IPS-18a (cell line): ENCODE results near the gene SLC35G1.

Experiments used
- H3K27ac ChIP-seq: one replicate; pipeline ENCODE4 v1.5.1; 2013; ENCODE audit warnings: low read length
- H3K27me3 ChIP-seq: one replicate; pipeline ENCODE4 v1.6.1; 2013; ENCODE audit warnings: mild to moderate bottlenecking, low read length; ENCODE audit not compliant: control insufficient read depth, insufficient read depth
- H3K36me3 ChIP-seq: one replicate; pipeline ENCODE4 v1.6.1; 2013; ENCODE audit warnings: low read depth, low read length; ENCODE audit not compliant: control insufficient read depth
- H3K4me1 ChIP-seq: one replicate; pipeline ENCODE4 v1.6.1; 2013; ENCODE audit warnings: low read depth, low read length; ENCODE audit not compliant: control insufficient read depth
- H3K4me3 ChIP-seq: one replicate; pipeline ENCODE4 v1.5.1; 2013; ENCODE audit warnings: low read length
- H3K9ac ChIP-seq: one replicate; pipeline ENCODE4 v1.6.1; 2013; ENCODE audit warnings: mild to moderate bottlenecking, low read length, moderate library complexity
- H3K9me3 ChIP-seq: one replicate; pipeline ENCODE4 v1.6.1; 2013; ENCODE audit warnings: low read depth, low read length; ENCODE audit not compliant: control insufficient read depth

SLC35G1 gene, protein sequence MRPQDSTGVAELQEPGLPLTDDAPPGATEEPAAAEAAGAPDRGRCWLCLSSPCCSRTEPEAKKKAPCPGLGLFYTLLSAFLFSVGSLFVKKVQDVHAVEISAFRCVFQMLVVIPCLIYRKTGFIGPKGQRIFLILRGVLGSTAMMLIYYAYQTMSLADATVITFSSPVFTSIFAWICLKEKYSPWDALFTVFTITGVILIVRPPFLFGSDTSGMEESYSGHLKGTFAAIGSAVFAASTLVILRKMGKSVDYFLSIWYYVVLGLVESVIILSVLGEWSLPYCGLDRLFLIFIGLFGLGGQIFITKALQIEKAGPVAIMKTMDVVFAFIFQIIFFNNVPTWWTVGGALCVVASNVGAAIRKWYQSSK

DNA sequence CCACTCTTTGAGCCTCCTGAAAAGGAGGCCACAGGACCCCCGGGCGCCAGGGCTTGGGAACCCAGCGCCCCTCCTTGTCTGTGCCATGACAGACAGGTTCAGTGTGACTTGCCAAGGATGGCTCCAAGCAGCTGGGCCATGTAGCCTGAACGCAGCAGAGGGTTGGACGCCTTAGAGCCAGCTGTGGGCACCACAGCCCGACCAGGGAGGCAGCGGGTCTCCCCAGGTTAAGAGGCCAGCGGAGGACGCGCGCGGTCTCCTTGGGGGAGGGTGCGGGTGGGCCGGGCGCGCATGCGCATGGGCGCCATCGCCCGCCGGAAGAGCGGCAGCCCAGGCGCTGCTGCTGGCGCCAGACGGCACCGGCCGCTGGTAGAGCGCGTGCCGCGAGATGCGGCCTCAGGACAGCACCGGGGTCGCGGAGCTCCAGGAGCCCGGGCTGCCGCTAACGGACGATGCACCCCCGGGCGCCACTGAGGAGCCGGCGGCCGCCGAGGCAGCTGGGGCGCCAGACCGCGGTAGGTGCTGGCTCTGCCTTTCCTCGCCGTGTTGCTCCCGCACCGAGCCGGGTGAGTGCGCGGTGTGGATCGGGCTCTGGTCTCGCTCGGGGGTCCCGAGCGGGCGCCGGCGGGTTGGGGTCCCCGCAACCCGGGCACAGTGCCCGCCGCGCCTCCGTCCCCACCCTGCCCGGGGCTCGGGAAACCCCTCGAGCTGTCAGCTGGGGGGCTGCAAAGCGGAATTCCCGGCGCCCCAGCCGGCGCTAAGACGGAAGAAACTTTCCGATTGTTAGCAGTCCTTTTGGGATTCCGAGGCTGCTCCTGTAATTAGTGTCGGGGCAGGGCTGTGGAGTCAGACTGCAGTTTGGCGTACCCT lies at the start of gene SLC35G1:
SLC35G1 (plus strand) TSS at position 333 of the 870 bp plus-strand sequence; CDS start at position 389, 56 bp downstream.
- peaks cover 19% of the 10 kb centered on the region for H3K4me1 ChIP-seq
- H3K9ac ChIP-seq, result peak within 1 kb of the TSS; percentile 60
- H3K4me3 ChIP-seq, result peak within 1 kb of the TSS; percentile 84
- no peaks in the 10 kb centered on the region for H3K36me3 ChIP-seq
- H3K27me3 ChIP-seq, result peaks cover 36% of the 10 kb centered on the region
- no peaks in the 10 kb centered on the region for H3K9me3 ChIP-seq
- H3K27ac ChIP-seq, result no peak within 1 kb of the TSS

DNA sequence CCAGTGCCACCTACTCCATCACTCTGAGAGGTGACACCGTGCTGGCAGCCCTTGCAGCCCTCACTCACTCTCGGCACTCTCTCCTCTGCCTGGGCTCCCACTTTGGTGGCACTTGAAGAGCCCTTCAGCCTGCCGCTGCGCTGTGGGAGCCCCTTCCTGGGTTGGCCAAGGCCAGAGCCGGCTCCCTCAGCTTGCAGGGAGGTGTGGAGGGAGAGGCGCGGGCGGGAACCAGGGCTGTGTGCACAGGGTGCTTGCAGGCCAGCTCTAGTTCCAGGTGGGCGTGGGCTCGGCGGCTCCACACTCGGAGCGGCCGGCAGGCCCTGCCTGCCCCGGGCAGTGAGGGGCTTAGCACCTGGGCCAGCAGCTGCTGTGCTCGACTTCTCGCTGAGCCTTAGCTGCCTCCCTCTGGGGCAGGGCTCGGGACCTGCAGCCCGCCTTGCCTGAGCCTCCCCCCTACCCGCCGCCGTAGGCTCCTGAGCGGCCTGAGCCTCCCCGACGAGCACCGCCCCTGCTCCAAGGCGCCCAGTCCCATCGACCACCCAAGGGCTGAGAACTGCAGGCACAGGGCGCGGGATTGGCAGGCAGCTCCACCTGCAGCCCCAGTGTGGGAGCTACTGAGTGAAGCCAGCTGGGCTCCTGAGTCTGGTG lies 48.7 kb upstream of the SLC35G1 start:
- Histone ChIP-seq H3K36me3 (no peaks in the 10 kb centered on the region), H3K27me3 (peaks cover 99% of the 10 kb centered on the region)

DNA sequence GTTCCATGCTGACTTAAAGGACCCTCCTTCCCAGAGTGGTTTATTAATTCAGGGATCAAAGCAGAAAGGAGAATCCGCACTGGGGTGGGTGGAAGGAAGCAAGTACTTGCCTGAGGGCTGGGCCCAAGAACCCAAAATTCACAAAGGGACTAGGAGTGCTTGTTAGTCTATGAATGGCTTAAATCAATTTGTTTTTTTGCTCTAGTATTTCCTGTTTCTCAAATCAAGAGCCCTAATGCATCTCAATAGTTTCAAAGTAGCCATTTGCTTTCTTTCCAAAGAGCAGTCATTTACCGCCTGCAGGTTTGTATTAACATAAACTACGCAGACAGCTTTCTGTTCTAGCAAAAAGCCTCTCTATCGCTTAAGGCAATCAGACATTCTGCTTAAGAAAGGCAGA lies 44.2 kb upstream of the SLC35G1 start:
- H3K27me3 ChIP-seq, result peaks cover 87% of the 10 kb centered on the region
- no peaks in the 10 kb centered on the region for H3K9me3 ChIP-seq
- H3K4me1 ChIP-seq, result peaks cover 21% of the 10 kb centered on the region
- no peak overlapping the region for H3K27ac ChIP-seq
- no peak overlapping the region for H3K9ac ChIP-seq
- no peak overlapping the region for H3K4me3 ChIP-seq
- no peaks in the 10 kb centered on the region for H3K36me3 ChIP-seq

More for the DNA sequence above, 48.7 kb upstream of the SLC35G1 start:
- Histone ChIP-seq H3K9ac (no peak overlapping the region), H3K4me3 (no peak overlapping the region), H3K4me1 (peaks cover 21% of the 10 kb centered on the region), H3K9me3 (no peaks in the 10 kb centered on the region), H3K27ac (no peak overlapping the region)

DNA sequence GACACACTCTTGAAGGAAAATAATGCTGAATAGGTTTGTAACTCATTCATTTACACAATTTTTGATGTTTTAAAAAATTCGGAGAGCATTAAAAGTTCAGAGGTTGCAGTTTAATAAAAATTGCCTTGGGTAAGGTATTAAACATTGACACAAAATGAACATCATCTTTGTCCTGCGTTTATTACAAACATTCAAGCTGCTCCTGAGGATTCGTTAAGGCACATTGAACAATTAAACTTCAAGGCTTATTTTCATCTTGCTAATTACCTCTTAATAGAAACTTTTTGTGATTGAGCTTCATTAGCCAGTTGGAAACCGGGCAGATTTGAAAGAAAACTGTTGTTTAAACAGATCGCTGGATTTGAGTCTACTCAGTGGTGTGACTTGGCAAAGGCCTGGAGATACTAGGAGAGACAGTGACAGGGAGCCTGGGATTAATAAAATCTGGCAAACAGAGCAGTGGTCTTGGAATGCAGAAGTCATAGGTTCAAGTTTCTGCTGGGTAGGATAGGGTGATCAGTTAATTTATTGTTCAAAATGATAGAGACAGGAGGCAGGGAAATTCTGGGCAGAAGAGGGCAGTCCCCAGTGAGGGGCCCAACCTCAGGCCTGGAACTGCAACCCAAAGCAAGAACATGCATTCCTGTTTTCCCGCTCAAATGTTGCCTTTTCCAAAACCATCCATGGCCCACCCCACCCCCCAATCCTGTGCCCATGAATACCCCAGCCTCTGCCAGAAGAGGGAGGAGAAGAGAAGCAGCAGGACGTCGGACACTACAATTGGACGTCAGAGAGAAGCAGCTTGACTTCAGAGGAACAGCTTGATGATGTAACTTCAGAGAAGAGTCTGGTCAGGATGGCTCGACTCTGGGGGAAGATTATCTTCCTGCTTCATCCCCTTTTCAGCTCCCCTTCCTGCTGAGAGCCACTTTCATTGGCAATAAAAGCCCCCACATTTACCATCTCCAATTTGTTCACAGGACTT lies 43.5 kb upstream of the SLC35G1 start:
- Histone ChIP-seq H3K9me3 (no peaks in the 10 kb centered on the region), H3K27ac (no peak overlapping the region), H3K4me1 (peaks cover 21% of the 10 kb centered on the region), H3K36me3 (no peaks in the 10 kb centered on the region), H3K9ac (no peak overlapping the region), H3K27me3 (peaks cover 79% of the 10 kb centered on the region), H3K4me3 (no peak overlapping the region)

DNA sequence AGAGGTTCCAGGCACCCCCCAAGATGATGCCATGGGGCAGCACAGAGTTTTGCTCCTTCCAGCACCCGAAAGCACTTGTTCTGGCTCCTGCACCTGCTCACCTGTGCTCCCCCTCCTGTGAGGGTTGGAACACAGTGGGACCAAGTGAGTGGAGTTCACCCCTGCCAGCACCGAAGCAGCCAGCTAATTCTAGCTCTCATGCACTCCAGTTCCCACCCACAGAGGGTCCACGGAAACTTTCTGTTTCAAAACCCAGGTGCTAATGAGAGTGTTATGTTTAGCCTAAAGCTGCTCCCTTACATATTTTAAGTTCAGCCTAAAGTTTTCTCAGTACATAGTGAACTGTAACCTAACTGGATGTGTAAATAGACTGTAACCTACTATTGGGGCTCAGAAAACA lies 42.6 kb upstream of the SLC35G1 start:
- H3K27me3 ChIP-seq, result peaks cover 71% of the 10 kb centered on the region
- H3K4me1 ChIP-seq, result peaks cover 21% of the 10 kb centered on the region
- no peak overlapping the region for H3K9ac ChIP-seq
- H3K36me3 ChIP-seq, result no peaks in the 10 kb centered on the region
- no peak overlapping the region for H3K27ac ChIP-seq
- no peaks in the 10 kb centered on the region for H3K9me3 ChIP-seq
- no peak overlapping the region for H3K4me3 ChIP-seq

DNA sequence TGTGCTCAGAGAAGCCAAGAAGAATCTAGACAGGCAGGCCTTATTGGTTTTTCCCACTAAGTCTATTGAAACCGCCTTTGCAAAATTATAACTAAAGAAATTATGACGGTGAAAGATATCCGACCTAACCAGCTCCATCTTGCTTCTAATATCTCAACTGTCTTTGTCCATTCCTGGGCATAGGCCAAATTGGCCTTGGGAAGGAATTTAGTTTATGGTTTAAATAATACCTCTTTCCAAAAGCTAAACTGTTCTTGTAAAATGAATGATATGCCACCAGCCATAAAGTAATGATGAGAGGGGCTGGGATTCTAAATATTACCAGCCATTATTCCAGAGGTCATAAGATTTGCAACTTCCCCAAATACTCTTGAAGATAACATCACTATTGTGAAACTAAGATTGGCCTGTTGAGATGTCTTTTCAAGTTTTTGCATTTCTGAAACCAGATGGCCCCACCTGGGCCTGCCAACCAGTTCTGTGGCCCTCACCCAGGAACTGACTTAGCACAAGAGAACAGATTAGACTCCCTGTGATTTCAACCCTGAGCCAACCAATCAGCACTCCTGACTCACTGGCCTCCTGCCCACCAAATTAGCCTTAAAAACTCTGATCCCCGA lies 41.2 kb upstream of the SLC35G1 start:
- Histone ChIP-seq H3K27me3 (peaks cover 57% of the 10 kb centered on the region), H3K27ac (no peak overlapping the region), H3K9me3 (no peaks in the 10 kb centered on the region), H3K4me1 (peaks cover 21% of the 10 kb centered on the region), H3K4me3 (no peak overlapping the region), H3K36me3 (no peaks in the 10 kb centered on the region), H3K9ac (no peak overlapping the region)

DNA sequence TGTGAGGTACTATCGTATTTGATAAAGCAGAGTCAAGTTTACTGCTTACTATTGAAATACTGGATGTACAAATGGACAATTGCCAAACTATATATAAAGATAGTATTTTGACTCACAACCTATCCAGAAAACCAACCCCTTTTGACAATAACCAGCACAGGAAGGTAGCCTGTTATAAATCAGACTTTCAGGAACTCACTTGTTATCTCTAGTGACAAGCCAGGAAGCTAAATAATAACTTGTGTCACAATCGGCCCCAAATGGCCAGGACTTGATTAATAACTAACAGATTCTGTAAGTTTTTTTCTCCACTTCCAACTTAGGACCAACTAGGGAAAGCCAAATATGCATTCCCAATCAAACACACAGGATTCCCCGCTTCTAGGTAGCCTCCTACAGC lies 38.8 kb upstream of the SLC35G1 start:
- Histone ChIP-seq H3K36me3 (no peaks in the 10 kb centered on the region), H3K9me3 (no peaks in the 10 kb centered on the region), H3K4me3 (no peak overlapping the region), H3K9ac (no peak overlapping the region), H3K4me1 (peaks cover 7% of the 10 kb centered on the region), H3K27ac (no peak overlapping the region), H3K27me3 (peaks cover 33% of the 10 kb centered on the region)

DNA sequence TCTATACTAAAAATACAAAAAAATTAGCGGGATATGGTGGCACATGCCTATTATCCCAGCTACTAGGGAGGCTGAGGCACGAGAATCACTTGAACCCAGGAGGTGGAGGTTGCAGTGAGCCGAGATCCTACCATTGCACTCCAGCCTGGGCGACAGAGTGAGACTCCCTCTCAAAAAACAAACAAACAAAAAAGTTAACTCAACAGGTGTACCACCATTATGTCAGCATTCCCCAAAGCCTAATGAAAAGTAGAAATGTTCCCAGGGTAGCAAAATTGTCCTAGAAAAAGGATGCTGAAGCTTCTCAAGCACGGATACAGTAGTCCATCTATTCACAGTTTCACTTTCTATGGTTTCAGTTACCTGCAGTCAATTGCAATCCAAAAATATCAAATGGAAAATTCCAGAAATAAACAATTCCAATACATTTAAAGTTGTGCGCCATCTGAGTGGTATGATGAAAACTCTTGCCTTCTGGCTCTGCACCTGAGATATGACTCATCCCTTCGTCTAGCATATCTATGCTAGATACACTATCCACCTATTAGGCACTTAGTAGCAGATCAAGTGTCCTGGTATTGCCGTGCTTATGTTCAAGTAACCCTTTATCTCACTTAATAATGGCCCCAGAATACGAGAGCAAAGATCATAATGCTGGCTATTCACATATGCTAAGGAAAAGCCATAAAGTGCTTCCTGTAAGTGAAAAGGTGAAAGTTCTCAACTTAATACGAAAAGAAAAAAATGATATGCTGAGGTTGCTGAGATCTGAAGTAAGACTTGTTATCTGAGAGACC lies 37.2 kb upstream of the SLC35G1 start:
- H3K27me3 ChIP-seq, result peaks cover 18% of the 10 kb centered on the region

DNA sequence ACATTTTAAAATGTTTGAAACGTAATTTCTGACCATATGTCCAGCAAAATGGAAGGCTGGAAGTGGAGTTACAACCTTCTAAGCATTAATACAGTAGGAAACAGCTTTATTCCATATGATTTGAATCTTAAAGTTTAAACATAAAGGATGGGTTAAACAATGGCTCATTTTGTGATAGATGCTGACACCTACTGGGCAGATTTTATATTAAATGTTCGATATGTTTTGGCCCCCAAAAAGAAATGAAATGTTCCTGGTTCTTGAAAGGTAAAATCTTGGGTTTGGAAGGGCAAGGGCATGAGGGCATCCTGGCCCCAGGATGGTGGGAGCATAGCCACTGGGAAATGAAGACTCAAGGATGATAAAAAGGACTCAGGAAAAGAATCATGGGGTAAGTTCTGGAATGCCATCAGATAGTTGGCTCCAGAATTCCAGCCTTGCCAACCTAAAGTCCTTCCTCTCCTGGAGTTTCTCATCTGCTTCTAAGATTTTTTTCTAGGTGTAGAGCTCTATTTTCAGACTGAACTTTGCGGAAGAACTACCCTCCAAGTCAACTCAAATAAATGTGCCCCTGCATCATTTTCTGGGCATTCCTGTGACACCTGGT lies 34.6 kb upstream of the SLC35G1 start:
- H3K36me3 ChIP-seq, result no peaks in the 10 kb centered on the region
- no peak overlapping the region for H3K4me3 ChIP-seq
- no peaks in the 10 kb centered on the region for H3K27me3 ChIP-seq
- H3K27ac ChIP-seq, result no peak overlapping the region
- no peaks in the 10 kb centered on the region for H3K4me1 ChIP-seq
- H3K9me3 ChIP-seq, result no peaks in the 10 kb centered on the region
- H3K9ac ChIP-seq, result no peak overlapping the region

More for the DNA sequence above, 37.2 kb upstream of the SLC35G1 start:
- Histone ChIP-seq H3K4me1 (no peaks in the 10 kb centered on the region), H3K4me3 (no peak overlapping the region), H3K36me3 (no peaks in the 10 kb centered on the region), H3K9me3 (no peaks in the 10 kb centered on the region), H3K9ac (no peak overlapping the region), H3K27ac (no peak overlapping the region)
